NCI-H524 (cell line): Measurements from ENCODE around the gene BICC1.

Experiments used
- DNase-seq, 2 experiments: peaks; one replicate each; lab custom pipeline; 2025; lab: John Stamatoyannopoulos, UW

Gene BICC1

GRCh38 chr10:58701405-58702135, 188.9 kb downstream of the BICC1 start:
- DNase-seq, result no peak

DNA sequence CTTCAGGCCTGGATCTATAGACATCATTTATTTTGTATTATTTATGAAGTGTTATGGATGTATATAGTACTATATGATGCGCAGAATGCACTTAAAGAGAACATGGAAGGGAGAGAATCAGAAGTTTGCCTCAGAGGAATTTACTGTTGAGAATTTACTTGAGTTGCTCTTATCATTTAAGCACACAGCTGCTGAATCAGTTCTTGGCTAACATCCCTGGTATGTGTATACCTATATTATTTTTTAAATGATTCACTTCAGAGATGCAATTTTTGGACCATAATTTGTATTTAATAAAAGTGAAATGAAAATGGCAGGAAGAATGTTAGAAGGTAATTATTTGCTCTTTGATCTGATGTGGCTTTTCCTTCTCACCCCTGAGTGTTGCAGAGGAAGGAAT, 191.6 kb downstream of the BICC1 start:
- DNase-seq, result no peak

GRCh38 chr10:58704671-58705141, 192.0 kb downstream of the BICC1 start:
- DNase-seq, result peak in 1 of 2 experiments; percentile 60

GRCh38 chr10:58706836-58707235, 194.2 kb downstream of the BICC1 start:
- DNase-seq, result no peak

GRCh38 chr10:58712141-58712540, 199.5 kb downstream of the BICC1 start:
- no peak for DNase-seq

DNA sequence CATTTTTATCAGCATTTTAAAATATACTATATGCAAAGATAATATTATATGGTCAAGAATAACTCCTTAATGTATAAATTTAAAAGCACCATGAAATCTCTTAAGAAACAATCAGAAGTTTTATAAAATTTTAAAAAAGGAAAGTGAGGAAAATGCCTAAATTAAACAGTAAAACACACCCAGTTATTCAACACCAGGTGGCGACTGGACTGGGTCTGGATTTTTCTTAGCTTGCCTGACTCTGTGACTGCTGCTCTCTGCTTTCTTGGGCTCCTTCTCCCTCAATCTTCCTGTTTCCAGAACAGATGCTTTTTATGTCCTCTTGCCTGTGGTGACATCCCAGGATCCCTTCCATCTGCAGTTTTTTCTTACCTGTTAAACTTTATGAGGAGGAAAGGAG, 200.3 kb downstream of the BICC1 start:
- no peak for DNase-seq

DNA sequence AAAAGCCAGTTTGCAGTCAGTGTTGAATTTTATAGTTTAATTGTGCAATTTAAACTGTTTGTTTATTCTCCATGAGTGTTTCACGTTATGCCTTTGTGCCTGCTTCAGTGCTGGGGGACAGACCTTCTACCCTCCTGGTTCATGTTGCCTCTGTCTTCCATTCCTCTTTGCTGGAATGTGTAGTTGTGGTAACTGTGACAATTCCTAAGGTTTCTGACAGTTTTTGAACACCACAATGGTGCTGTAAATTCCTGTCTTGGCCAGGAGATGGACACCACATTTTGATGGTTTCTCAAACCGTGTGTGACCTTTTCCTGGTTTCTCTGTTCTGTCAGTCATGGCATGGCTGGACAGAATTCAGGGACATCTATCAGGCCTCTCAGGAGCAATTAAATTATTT, 201.7 kb downstream of the BICC1 start:
- DNase-seq, result no peak

- DNase-seq, result no peak
Measured at GRCh38 chr10:58715061-58715460, 202.4 kb downstream of the BICC1 start.

DNA sequence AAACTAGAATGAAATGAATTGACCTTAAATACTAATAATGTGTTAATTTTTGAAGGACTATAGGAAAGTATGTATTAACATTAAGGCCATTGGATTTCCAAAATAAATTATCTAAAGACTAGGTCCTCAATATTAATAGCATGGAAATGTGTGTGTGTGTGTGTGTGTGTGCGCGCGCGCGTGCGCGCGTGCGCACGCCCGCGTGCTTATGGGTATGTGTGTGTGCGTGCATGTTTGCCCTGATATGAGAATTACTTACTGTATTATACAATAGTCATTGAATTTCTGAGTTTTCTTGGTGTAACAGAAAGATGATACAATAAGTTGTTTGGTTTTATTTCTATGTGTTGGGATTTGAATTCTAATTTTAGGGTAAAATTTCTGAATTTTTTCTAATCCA, 205.9 kb downstream of the BICC1 start:
- no peak for DNase-seq

GRCh38 chr10:58721601-58722281, 209.1 kb downstream of the BICC1 start:
- DNase-seq, result no peak

- no peak for DNase-seq
Measured at GRCh38 chr10:58723186-58723585, 210.5 kb downstream of the BICC1 start.

DNA sequence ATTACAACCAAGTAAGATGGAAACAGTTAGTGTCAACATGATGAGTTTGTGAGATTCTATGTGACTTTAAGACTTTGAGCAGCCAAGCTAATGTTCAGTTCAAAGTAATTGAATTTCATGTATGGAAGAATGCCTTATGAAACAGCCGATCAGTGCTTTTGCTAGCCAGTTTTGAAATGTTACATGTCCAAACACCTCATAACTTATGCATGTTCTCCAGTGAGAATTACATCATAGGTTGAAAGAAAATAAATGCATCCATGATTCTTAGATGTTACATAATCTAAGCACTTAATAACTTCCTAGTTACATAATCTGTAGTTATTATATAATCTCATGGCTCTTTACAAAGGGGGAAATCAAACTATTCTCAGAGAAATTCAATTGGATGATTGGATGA, 211.3 kb downstream of the BICC1 start:
- DNase-seq, result no peak

GRCh38 chr10:58724781-58725180, 212.1 kb downstream of the BICC1 start:
- DNase-seq, result no peak

- no peak for DNase-seq
Measured at GRCh38 chr10:58725901-58726300, 213.2 kb downstream of the BICC1 start.

DNA sequence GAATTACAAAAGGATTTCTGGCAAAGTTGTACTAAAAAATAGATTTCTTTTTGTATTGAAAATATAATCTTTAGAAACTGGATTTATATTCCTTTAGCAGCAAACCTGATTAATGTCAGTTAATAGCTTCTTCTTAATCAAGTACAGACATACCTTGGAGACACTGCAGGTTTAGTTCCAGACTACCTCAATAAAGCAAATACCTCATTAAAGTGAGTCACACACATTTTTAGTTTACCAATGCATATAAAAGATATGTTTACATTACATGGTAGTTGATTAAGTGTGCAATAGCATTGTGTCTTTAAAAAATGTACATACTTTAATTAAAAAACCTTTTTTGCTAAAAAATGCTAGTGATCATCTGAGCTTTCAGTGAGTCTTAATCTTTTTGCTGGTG, 215.0 kb downstream of the BICC1 start:
- no peak for DNase-seq

DNA sequence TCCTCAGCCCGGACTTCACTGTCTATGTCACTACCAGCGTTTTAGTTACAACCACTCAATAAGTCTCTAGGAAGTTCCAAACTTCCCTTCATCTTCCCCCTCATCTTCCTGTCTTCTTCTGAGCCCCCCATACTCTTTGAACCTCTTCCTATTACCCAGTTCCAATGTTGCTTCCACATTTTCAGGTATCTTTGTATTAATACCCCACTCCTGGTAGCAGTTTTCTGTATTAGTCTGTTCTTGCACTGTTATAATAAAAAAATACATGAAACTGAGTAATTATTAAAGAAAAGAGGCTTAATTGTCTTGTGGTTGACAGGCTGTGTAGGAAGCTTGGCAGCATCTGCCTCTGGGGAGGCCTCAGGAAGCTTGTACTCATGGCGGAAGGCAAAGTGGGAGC, 218.6 kb downstream of the BICC1 start:
- no peak for DNase-seq

DNA sequence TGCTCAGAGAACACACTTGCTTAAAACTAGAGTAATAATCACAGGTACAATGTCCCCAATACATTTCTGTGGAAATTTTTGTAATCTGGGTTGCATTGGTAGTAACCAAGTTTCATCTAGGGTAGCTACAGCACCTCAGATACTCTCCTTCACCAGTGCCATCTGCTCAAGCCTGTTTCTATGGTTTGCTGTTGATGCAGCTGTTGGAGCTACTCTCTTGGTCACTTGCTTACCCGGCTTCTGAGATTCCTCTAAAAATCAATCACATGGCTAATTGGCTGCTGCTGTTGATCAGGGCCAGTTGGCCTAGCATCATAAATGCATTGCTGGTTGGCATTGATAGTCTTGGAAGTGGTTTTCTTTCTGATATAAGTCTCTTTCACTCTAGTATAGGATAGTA, 220.8 kb downstream of the BICC1 start:
- DNase-seq, result peak in 1 of 2 experiments; percentile 30

GRCh38 chr10:58734116-58734515, 221.4 kb downstream of the BICC1 start:
- peak in 1 of 2 experiments; percentile 39 for DNase-seq

- DNase-seq, result no peak
Measured at GRCh38 chr10:58734664-58735063, 222.0 kb downstream of the BICC1 start.

DNA sequence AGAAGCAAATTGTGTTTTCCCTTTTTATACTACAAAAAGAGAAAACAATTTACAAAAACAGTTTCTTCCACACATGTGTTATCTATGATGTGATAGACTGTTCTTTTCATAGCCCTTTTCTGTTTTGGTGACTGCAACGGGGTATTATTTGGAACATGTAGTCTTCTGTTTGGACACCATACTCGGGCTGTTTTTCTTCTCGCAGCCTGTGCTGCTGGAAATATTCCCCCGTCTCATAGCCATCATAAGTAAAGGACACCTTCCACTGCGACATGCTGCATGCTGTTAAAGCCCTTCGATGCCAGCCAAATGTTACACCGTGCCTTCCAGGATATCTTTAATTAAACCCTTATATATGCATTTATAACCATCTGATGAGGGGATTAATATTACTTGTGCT, 222.4 kb downstream of the BICC1 start:
- no peak for DNase-seq

DNA sequence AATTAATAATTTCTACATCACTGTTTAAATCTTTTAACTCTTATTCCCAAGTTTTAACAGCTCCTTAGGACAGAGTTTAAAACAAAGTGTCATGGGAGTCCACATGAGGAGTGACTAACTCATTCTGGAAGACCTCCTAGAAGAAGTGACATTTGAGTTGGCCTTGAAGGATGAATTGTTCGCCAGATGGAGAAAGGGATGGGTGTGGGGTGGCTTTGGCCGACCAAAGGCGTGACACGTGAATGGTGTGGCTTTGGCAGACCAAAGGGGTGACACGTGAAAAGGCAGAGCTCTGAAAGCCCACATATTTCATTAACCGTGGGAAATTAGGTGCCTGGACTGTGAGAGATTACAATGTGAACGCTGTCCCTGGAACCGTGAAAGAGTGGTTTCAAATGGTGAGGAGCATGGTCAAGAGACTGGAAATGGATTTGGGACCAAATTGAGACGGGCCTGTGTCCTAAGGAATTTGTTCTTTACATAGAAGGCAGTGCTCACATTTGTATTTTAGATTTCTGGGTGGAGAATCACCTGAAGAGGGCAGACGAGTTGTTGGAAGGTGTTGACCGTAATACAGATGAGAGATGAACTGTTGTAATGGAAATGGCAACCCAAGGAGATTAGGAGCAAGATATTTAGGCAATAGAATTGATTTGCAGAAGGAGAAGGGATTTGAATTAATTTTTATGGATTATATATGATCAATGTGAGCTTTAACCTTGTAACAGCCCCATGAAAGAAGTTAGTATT, 228.1 kb downstream of the BICC1 start:
- DNase-seq, result no peak

DNA sequence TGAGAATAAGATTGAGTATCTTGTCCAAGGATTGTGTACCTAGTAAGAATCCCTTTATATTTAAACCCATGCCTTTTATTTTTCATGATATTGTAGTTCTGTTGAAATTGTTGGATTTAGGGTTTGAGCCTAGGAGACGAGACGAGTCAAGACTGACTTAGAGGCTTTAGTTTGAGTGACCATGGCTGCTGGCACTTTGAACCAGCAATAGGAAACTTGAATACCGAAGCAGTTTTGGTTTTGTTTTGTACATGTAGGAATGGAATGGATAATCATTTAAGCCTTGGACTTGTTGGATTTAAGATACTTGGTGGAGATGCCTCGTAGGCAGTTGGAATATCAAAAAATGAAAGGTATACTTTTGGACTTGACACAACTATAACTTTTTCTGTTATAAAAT, 229.0 kb downstream of the BICC1 start:
- DNase-seq, result no peak

- DNase-seq, result no peak
Measured at GRCh38 chr10:58742141-58742540, 229.5 kb downstream of the BICC1 start.
